ENCODE data around the gene TNFAIP6.

TNFAIP6 gene

GRCh38 chr2:151333083-151333482 lies 24.3 kb upstream of the TNFAIP6 start:
- Histone ChIP-seq H3K27me3 (ENCODE audit: insufficient read depth, low read length, poor library complexity, severe bottlenecking) (no peaks in the 10 kb centered on the region), H2AFZ (ENCODE audit: low read length) (0 out of 2 replicates have a peak overlapping the region, but pooled peaks have one; percentile 46), H3K9me3 (ENCODE audit: insufficient read depth, low read depth, low read length) (no peaks in the 10 kb centered on the region), H3F3A (ENCODE audit: low read depth) (no peaks in the 10 kb centered on the region), H3K4me3 (ENCODE audit: low read length, poor library complexity, severe bottlenecking) (no peak overlapping the region), H3K9me2 (replicated peaks; ENCODE audit: low read depth, low read length) (no peaks in the 10 kb centered on the region), H3K36me3 (ENCODE audit: insufficient read depth, low read length) (no peaks in the 10 kb centered on the region), H3K4me2 (ENCODE audit: low read depth, low read length, poor library complexity, severe bottlenecking) (no peak overlapping the region), H3K9ac (ENCODE audit: low read depth, low read length, poor library complexity, severe bottlenecking) (no peak overlapping the region), H4K20me1 (ENCODE audit: insufficient read depth, low read length, poor library complexity, severe bottlenecking) (no peaks in the 10 kb centered on the region), H3K79me2 (ENCODE audit: insufficient read depth, low read length) (no peaks in the 10 kb centered on the region), H3K4me1 (ENCODE audit: insufficient read depth, low read length, poor library complexity, severe bottlenecking) (peaks cover 33% of the 10 kb centered on the region)
- TF ChIP-seq CTCF (conservative IDR thresholded peaks at IDR 0.05; ENCODE audit: low read length) (no peak), EZH2phosphoT487 (IDR thresholded peaks at IDR 0.05; ENCODE audit: borderline replicate concordance) (no peak)

GRCh38 chr2:151334082-151334815 lies 23.1 kb upstream of the TNFAIP6 start:
- Histone ChIP-seq H3K4me1 (ENCODE audit: insufficient read depth, low read length, poor library complexity, severe bottlenecking) (peaks cover 36% of the 10 kb centered on the region), H3K4me3 (ENCODE audit: low read length, poor library complexity, severe bottlenecking) (peak overlapping the region; percentile 43), H3F3A (ENCODE audit: low read depth) (no peaks in the 10 kb centered on the region), H3K4me2 (ENCODE audit: low read depth, low read length, poor library complexity, severe bottlenecking) (peak overlapping the region; percentile 61), H3K27me3 (ENCODE audit: insufficient read depth, low read length, poor library complexity, severe bottlenecking) (no peaks in the 10 kb centered on the region), H3K9ac (ENCODE audit: low read depth, low read length, poor library complexity, severe bottlenecking) (peak overlapping the region; percentile 50), H3K9me2 (replicated peaks; ENCODE audit: low read depth, low read length) (no peaks in the 10 kb centered on the region), H3K36me3 (ENCODE audit: insufficient read depth, low read length) (no peaks in the 10 kb centered on the region), H2AFZ (ENCODE audit: low read length) (peak overlapping the region; percentile 79), H3K9me3 (ENCODE audit: insufficient read depth, low read depth, low read length) (no peaks in the 10 kb centered on the region), H3K79me2 (ENCODE audit: insufficient read depth, low read length) (no peaks in the 10 kb centered on the region), H4K20me1 (ENCODE audit: insufficient read depth, low read length, poor library complexity, severe bottlenecking) (no peaks in the 10 kb centered on the region)
- TF ChIP-seq EZH2phosphoT487 (IDR thresholded peaks at IDR 0.05; ENCODE audit: borderline replicate concordance) (no peak), CTCF (conservative IDR thresholded peaks at IDR 0.05; ENCODE audit: low read length) (no peak)

GRCh38 chr2:151336863-151337371 lies 20.5 kb upstream of the TNFAIP6 start:
- Histone ChIP-seq H3K36me3 (ENCODE audit: insufficient read depth, low read length) (no peaks in the 10 kb centered on the region), H4K20me1 (ENCODE audit: insufficient read depth, low read length, poor library complexity, severe bottlenecking) (no peaks in the 10 kb centered on the region), H3K27me3 (ENCODE audit: insufficient read depth, low read length, poor library complexity, severe bottlenecking) (no peaks in the 10 kb centered on the region), H3K4me1 (ENCODE audit: insufficient read depth, low read length, poor library complexity, severe bottlenecking) (peaks cover 36% of the 10 kb centered on the region), H3F3A (ENCODE audit: low read depth) (no peaks in the 10 kb centered on the region), H3K4me2 (ENCODE audit: low read depth, low read length, poor library complexity, severe bottlenecking) (peak overlapping the region; percentile 4), H3K9me3 (ENCODE audit: insufficient read depth, low read depth, low read length) (no peaks in the 10 kb centered on the region), H3K79me2 (ENCODE audit: insufficient read depth, low read length) (no peaks in the 10 kb centered on the region), H3K9ac (ENCODE audit: low read depth, low read length, poor library complexity, severe bottlenecking) (no peak overlapping the region), H3K4me3 (ENCODE audit: low read length, poor library complexity, severe bottlenecking) (no peak overlapping the region), H2AFZ (ENCODE audit: low read length) (peak overlapping the region; percentile 20; the same call in 1 of the 2 replicates), H3K9me2 (replicated peaks; ENCODE audit: low read depth, low read length) (no peaks in the 10 kb centered on the region)
- TF ChIP-seq EZH2phosphoT487 (IDR thresholded peaks at IDR 0.05; ENCODE audit: borderline replicate concordance) (no peak), CTCF (conservative IDR thresholded peaks at IDR 0.05; ENCODE audit: low read length) (no peak)

All from Loucy (cell line).